Measurements from ENCODE around the gene TOP1. TPM values are rescaled to one million over a fixed set of nuclear protein-coding genes. Genes with fewer than 3 reads are reported as not detected.
"Not testable (repeated sequence)": the region's sequence is repeated elsewhere in the genome, so short reads cannot be mapped to it uniquely, and the experiment has no call there.

TOP1 gene
- total RNA-seq, 1 experiment from 2014 or later, result 125 TPM

- POLR2A ChIA-PET (ENCODE audit: low non-redundant PET), result no interaction called here
- DNase-seq (ENCODE audit: low spot score), result peak; percentile 90
- H3K9me3 ChIP-seq (ENCODE audit: low read depth, low read length, poor library complexity, severe bottlenecking), result peaks cover 11% of the 10 kb centered on the region
- intact Hi-C loops (cut with micrococcal nuclease; ENCODE audit: unreplicated experiment), result no loop called here
- no TSS peak for BruUV-seq (replicated peaks)
- H3K36me3 ChIP-seq (ENCODE audit: insufficient read depth, low read length, poor library complexity, severe bottlenecking), result no peaks in the 10 kb centered on the region
- peak overlapping the region; percentile 88 for H3K27ac ChIP-seq (ENCODE audit: low read depth, low read length, poor library complexity, severe bottlenecking)
- TF ChIP-seq EZH2 (IDR thresholded peaks at IDR 0.05; ENCODE audit: borderline replicate concordance, low read depth, low read length, poor library complexity, severe bottlenecking) (no peak), CTCF (conservative IDR thresholded peaks at IDR 0.05; ENCODE audit: low read depth, low read length) (no peak)
- peaks cover 40% of the 10 kb centered on the region for H3K4me1 ChIP-seq (ENCODE audit: insufficient read depth, low read length, poor library complexity, severe bottlenecking)
- CTCF ChIA-PET, result no interaction called here
- no peaks in the 10 kb centered on the region for H3K27me3 ChIP-seq (replicated peaks; ENCODE audit: insufficient read depth, low read depth, low read length, poor library complexity)
- no peak overlapping the region for H3K4me3 ChIP-seq (ENCODE audit: low read depth, low read length, poor library complexity, severe bottlenecking)
Measured at GRCh38 chr20:41003143-41003935, 25.3 kb upstream of the TOP1 start.

GRCh38 chr20:41003936-41004294 lies 24.7 kb upstream of the TOP1 start:
- H3K36me3 ChIP-seq (ENCODE audit: insufficient read depth, low read length, poor library complexity, severe bottlenecking); CTCF ChIA-PET; POLR2A ChIA-PET (ENCODE audit: low non-redundant PET); BruUV-seq (replicated peaks); intact Hi-C loops (cut with micrococcal nuclease; ENCODE audit: unreplicated experiment); DNase-seq (ENCODE audit: low spot score); H3K27me3 ChIP-seq (replicated peaks; ENCODE audit: insufficient read depth, low read depth, low read length, poor library complexity); H3K4me3 ChIP-seq (ENCODE audit: low read depth, low read length, poor library complexity, severe bottlenecking): not testable (repeated sequence)
- peak overlapping the region; percentile 88 for H3K27ac ChIP-seq (ENCODE audit: low read depth, low read length, poor library complexity, severe bottlenecking)
- H3K9me3 ChIP-seq (ENCODE audit: low read depth, low read length, poor library complexity, severe bottlenecking), result peaks cover 11% of the 10 kb centered on the region
- peaks cover 44% of the 10 kb centered on the region for H3K4me1 ChIP-seq (ENCODE audit: insufficient read depth, low read length, poor library complexity, severe bottlenecking)

GRCh38 chr20:41004531-41005360 lies 23.9 kb upstream of the TOP1 start:
- Histone ChIP-seq H3K9me3 (ENCODE audit: low read depth, low read length, poor library complexity, severe bottlenecking) (peaks cover 11% of the 10 kb centered on the region), H3K4me3 (ENCODE audit: low read depth, low read length, poor library complexity, severe bottlenecking) (no peak overlapping the region), H3K4me1 (ENCODE audit: insufficient read depth, low read length, poor library complexity, severe bottlenecking) (peaks cover 44% of the 10 kb centered on the region), H3K27ac (ENCODE audit: low read depth, low read length, poor library complexity, severe bottlenecking) (peak overlapping the region; percentile 88), H3K27me3 (replicated peaks; ENCODE audit: insufficient read depth, low read depth, low read length, poor library complexity) (no peaks in the 10 kb centered on the region), H3K36me3 (ENCODE audit: insufficient read depth, low read length, poor library complexity, severe bottlenecking) (no peaks in the 10 kb centered on the region)
- BruUV-seq (replicated peaks), result TSS peak; percentile 57
- CTCF ChIA-PET, result interaction anchor here (1.1 kb wide), 1 partner anchor 14 kb away, joined by 4 read pairs; no protein-coding TSS in a partner anchor
- peak; percentile 48 for DNase-seq (ENCODE audit: low spot score)
- intact Hi-C loops (cut with micrococcal nuclease; ENCODE audit: unreplicated experiment), result no loop called here
- TF ChIP-seq CTCF (conservative IDR thresholded peaks at IDR 0.05; ENCODE audit: low read depth, low read length) (no peak), EZH2 (IDR thresholded peaks at IDR 0.05; ENCODE audit: borderline replicate concordance, low read depth, low read length, poor library complexity, severe bottlenecking) (no peak)
- POLR2A ChIA-PET (ENCODE audit: low non-redundant PET), result no interaction called here
